AG04450 (cell line): ENCODE measurements around the gene YWHAG. TPM values are rescaled to one million over a fixed set of nuclear protein-coding genes. Genes with fewer than 3 reads are reported as not detected.
A peak's percentile ranks its signal among the peaks of the same experiment; 100 is the strongest.
"Not testable (repeated sequence)": the region's sequence is repeated elsewhere in the genome, so short reads cannot be mapped to it uniquely, and the experiment has no call there.

Experiments used
- CTCF ChIA-PET: fragments of 300-600, 350-600 bp; formaldehyde crosslinking; extraction: SDS; loops from one replicate; lab custom pipeline; 2022; ENCODE audit warnings: antibody characterized with exemption, inconsistent platforms; lab: Charles Lee
- POLR2A ChIA-PET: fragments of 350-600 bp; formaldehyde crosslinking; extraction: SDS; loops from one replicate; lab custom pipeline; 2021; ENCODE audit warnings: antibody characterized with exemption, inconsistent platforms; lab: Yijun Ruan, JAX
- DNase-seq: peaks from one replicate; pipeline ENCODE4 v3.0.0-alpha.2; 2011; ENCODE audit warnings: low read depth, low spot score
- H3K27ac ChIP-seq: one replicate; pipeline ENCODE4 v1.5.1; 2012; ENCODE audit warnings: low read depth, low read length, control low read depth
- H3K27me3 ChIP-seq: one replicate; pipeline ENCODE4 v1.6.0; 2012; ENCODE audit warnings: low read length; ENCODE audit not compliant: control insufficient read depth, insufficient read depth
- H3K4me3 ChIP-seq: 2 replicates; pipeline ENCODE4 v1.5.1; 2011; ENCODE audit warnings: mild to moderate bottlenecking, low read depth, low read length, control low read depth
- H3K9me3 ChIP-seq: 2 replicates; pipeline ENCODE4 v1.5.1; 2012; ENCODE audit warnings: low read length; ENCODE audit not compliant: control insufficient read depth, insufficient read depth
- CTCF ChIP-seq: IDR thresholded peaks from 2 replicates; pipeline ENCODE4 v1.5.1; 2011; ENCODE audit warnings: low read depth, low read length, control low read depth, inconsistent platforms
- polyA plus RNA-seq: library from polyadenylated mRNA; depleted of rRNA; stranded (reverse); fragments of >200 nt; gene quantifications from 2 replicates; pipeline ENCODE4 v1.2.3, GENCODE V29; 2011

YWHAG gene
- polyA plus RNA-seq, 1 experiment = 91.6 TPM

- H3K27me3 ChIP-seq = no peaks in the 10 kb centered on the region
- no peak for TF ChIP-seq CTCF
- H3K9me3 ChIP-seq = peaks cover 3% of the 10 kb centered on the region; the same call in 1 of the 2 replicates
- H3K27ac ChIP-seq = peak overlapping the region; percentile 21
- CTCF ChIA-PET = interaction anchor here (1.4 kb wide), 1 partner anchor 14 kb away, joined by 3 read pairs; no protein-coding TSS in a partner anchor
- DNase-seq = no peak
- POLR2A ChIA-PET = interaction anchor here (0.6 to 0.7 kb wide), 2 partner anchors 17 to 18 kb away, joined by 3 read pairs; no protein-coding TSS in a partner anchor
- no peak overlapping the region for H3K4me3 ChIP-seq
Measured at GRCh38 chr7:76300166-76300731, 58.5 kb downstream of the YWHAG start.

- DNase-seq = peak; percentile 84
- Histone ChIP-seq H3K27me3 (no peaks in the 10 kb centered on the region), H3K4me3 (0 out of 2 replicates have a peak overlapping the region, but pooled peaks have one; percentile 5), H3K9me3 (no peaks in the 10 kb centered on the region), H3K27ac (peak overlapping the region; percentile 94)
- CTCF ChIA-PET = interaction anchor here (0.8 to 1.6 kb wide), 4 partner anchors 9 to 19 kb away, joined by 4 to 6 read pairs (median 4); no protein-coding TSS in a partner anchor
- POLR2A ChIA-PET = interaction anchor here (0.8 to 1.8 kb wide), 3 partner anchors 9 to 21 kb away, joined by 3 to 4 read pairs (median 3); no protein-coding TSS in a partner anchor
- TF ChIP-seq CTCF = no peak
Measured at GRCh38 chr7:76296743-76297740, 61.7 kb downstream of the YWHAG start.

- CTCF ChIA-PET = interaction anchor here (0.6 to 1.3 kb wide), 2 partner anchors 12 to 20 kb away, joined by 4 to 5 read pairs; no protein-coding TSS in a partner anchor
Measured at GRCh38 chr7:76294344-76295024, 64.3 kb downstream of the YWHAG start.

GRCh38 chr7:76293407-76293901, 65.3 kb downstream of the YWHAG start:
- H3K9me3 ChIP-seq = no peaks in the 10 kb centered on the region
- no peak for DNase-seq
- no peak for TF ChIP-seq CTCF
- CTCF ChIA-PET = interaction anchor here (2.7 kb wide), 1 partner anchor 20 kb away, joined by 40 read pairs; no protein-coding TSS in a partner anchor
- H3K27ac ChIP-seq = peak overlapping the region; percentile 100
- POLR2A ChIA-PET = interaction anchor here (1.7 kb wide), 1 partner anchor 10 kb away, joined by 15 read pairs; no protein-coding TSS in a partner anchor
- H3K27me3 ChIP-seq = no peaks in the 10 kb centered on the region
- no peak overlapping the region for H3K4me3 ChIP-seq

More at GRCh38 chr7:76294344-76295024, 64.3 kb downstream of the YWHAG start:
- POLR2A ChIA-PET = interaction anchor here (0.9 to 1.7 kb wide), 4 partner anchors 9 to 24 kb away, joined by 3 to 15 read pairs (median 4); no protein-coding TSS in a partner anchor
- H3K27me3 ChIP-seq = no peaks in the 10 kb centered on the region
- peak overlapping the region; percentile 100 for H3K27ac ChIP-seq
- H3K9me3 ChIP-seq = no peaks in the 10 kb centered on the region
- peak overlapping the region; percentile 52 for H3K4me3 ChIP-seq
- TF ChIP-seq CTCF = no peak
- peak; percentile 83 for DNase-seq

- H3K4me3 ChIP-seq, DNase-seq, H3K27ac ChIP-seq, H3K27me3 ChIP-seq, H3K9me3 ChIP-seq: not testable (repeated sequence)
- ChIA-PET POLR2A (interaction anchor here (0.6 to 2.3 kb wide), 2 partner anchors 10 to 59 kb away, joined by 6 to 23 read pairs; partner anchors contain the start of gene HSPB1), CTCF (interaction anchor here (0.7 to 2.7 kb wide), 3 partner anchors 12 to 187 kb away, joined by 3 to 40 read pairs (median 3); no protein-coding TSS in a partner anchor)
Measured at GRCh38 chr7:76292911-76293310, 65.9 kb downstream of the YWHAG start.
